ENCODE results near the gene LBH. TPM values are rescaled to one million over a fixed set of nuclear protein-coding genes. Genes with fewer than 3 reads are reported as not detected.

Gene LBH
- total RNA-seq, 6 experiments from 2014 or later, result 4.3 to 17.6 (median 9.5) TPM

- no peak overlapping the region for H3K4me3 ChIP-seq
- H3K27ac ChIP-seq, result no peak overlapping the region
- H3K27me3 ChIP-seq, result no peaks in the 10 kb centered on the region
- 77% methylated on average over 6 of the region's 13 CpGs for WGBS (ENCODE audit: insufficient coverage, low coverage, low lambda C conversion rate, missing lambda C conversion rate)
- TF ChIP-seq POLR2A (IDR thresholded peaks at IDR 0.05), result no peak
- TF ChIP-seq, protein P1, sequence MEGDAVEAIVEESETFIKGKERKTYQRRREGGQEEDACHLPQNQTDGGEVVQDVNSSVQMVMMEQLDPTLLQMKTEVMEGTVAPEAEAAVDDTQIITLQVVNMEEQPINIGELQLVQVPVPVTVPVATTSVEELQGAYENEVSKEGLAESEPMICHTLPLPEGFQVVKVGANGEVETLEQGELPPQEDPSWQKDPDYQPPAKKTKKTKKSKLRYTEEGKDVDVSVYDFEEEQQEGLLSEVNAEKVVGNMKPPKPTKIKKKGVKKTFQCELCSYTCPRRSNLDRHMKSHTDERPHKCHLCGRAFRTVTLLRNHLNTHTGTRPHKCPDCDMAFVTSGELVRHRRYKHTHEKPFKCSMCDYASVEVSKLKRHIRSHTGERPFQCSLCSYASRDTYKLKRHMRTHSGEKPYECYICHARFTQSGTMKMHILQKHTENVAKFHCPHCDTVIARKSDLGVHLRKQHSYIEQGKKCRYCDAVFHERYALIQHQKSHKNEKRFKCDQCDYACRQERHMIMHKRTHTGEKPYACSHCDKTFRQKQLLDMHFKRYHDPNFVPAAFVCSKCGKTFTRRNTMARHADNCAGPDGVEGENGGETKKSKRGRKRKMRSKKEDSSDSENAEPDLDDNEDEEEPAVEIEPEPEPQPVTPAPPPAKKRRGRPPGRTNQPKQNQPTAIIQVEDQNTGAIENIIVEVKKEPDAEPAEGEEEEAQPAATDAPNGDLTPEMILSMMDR (IDR thresholded peaks at IDR 0.05), result no peak
- H3K36me3 ChIP-seq, result no peaks in the 10 kb centered on the region
- no peaks in the 10 kb centered on the region for H3K4me1 ChIP-seq
- intact Hi-C loops (cut with DNase I), result no loop called here
- DNase-seq, result no peak
- no peak for ATAC-seq
- no peaks in the 10 kb centered on the region for H3K9me3 ChIP-seq
These were observed 40.7 kb upstream of the LBH start for GRCh38 chr2:30190637-30191036.

DNA sequence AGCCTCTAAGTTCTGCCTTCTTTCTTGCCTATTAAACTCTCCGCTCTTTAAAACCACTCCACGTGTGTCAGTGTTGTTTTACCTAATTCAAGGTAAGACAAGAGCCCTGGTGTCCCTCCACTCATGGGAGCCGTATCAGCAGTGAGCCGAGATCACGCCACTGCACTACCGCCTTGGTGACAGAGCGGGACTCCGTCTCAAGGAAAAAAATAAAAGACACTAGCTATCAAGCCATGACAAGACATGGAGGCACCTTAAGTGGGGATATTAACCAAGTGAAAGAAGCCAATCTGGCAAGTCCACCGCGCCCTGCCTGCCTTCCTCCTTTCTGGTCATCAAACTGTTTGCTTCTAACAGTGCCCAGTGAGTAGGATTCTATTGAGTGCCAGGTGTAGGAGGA, 40.2 kb upstream of the LBH start:
- no peak for DNase-seq
- no peak for TF ChIP-seq POLR2A (IDR thresholded peaks at IDR 0.05)
- TF ChIP-seq, protein P1 (IDR thresholded peaks at IDR 0.05), result no peak

DNA sequence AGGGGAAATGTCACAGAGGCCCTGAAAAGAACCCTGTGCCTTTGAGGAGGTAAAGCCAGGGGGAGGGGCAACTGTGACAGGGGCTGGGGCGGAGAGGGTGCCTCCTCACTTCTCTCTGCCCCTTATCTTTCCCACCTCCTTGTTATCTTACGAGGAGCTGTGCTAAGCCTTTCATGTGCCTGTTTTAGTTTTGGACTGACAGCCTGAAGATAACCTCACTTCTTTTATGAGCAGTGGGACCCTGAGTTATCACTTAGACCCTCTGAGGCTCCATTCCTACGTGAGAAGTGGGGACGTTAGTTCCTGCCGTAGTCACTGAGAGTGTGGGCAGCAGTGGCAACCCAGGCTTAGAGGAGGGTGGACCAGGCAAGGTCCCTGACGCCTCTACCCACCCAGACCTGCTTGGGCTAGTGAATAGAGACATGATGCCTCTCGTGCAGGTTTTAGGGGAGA, 39.5 kb upstream of the LBH start:
- ATAC-seq, result no peak
- DNase-seq, result no peak
- no peaks in the 10 kb centered on the region for H3K4me1 ChIP-seq
- H3K27ac ChIP-seq, result no peak overlapping the region
- no peaks in the 10 kb centered on the region for H3K9me3 ChIP-seq
- TF ChIP-seq, protein P1 (IDR thresholded peaks at IDR 0.05), result no peak
- no peak for TF ChIP-seq POLR2A (IDR thresholded peaks at IDR 0.05)
- no peaks in the 10 kb centered on the region for H3K36me3 ChIP-seq
- 69% methylated on average over 4 of the region's 7 CpGs for WGBS (ENCODE audit: insufficient coverage, low coverage, low lambda C conversion rate, missing lambda C conversion rate)
- intact Hi-C loops (cut with DNase I), result no loop called here
- H3K27me3 ChIP-seq, result no peaks in the 10 kb centered on the region
- H3K4me3 ChIP-seq, result no peak overlapping the region

More for the DNA sequence above, 40.2 kb upstream of the LBH start:
- 90% methylated on average over 10 of the region's 10 CpGs for WGBS (ENCODE audit: insufficient coverage, low coverage, low lambda C conversion rate, missing lambda C conversion rate)
- H3K27ac ChIP-seq, result no peak overlapping the region
- H3K9me3 ChIP-seq, result no peaks in the 10 kb centered on the region
- no peaks in the 10 kb centered on the region for H3K36me3 ChIP-seq
- no peak for ATAC-seq
- intact Hi-C loops (cut with DNase I), result no loop called here
- H3K27me3 ChIP-seq, result no peaks in the 10 kb centered on the region
- H3K4me1 ChIP-seq, result no peaks in the 10 kb centered on the region
- no peak overlapping the region for H3K4me3 ChIP-seq

- no peaks in the 10 kb centered on the region for H3K9me3 ChIP-seq
- 86% methylated on average over 4 of the region's 4 CpGs for WGBS (ENCODE audit: insufficient coverage, low coverage, low lambda C conversion rate, missing lambda C conversion rate)
- no peaks in the 10 kb centered on the region for H3K36me3 ChIP-seq
- H3K4me1 ChIP-seq, result no peaks in the 10 kb centered on the region
- H3K27ac ChIP-seq, result no peak overlapping the region
- DNase-seq, result no peak
- intact Hi-C loops (cut with DNase I), result no loop called here
- no peak overlapping the region for H3K4me3 ChIP-seq
- no peaks in the 10 kb centered on the region for H3K27me3 ChIP-seq
- TF ChIP-seq, protein P1 (IDR thresholded peaks at IDR 0.05), result no peak
- TF ChIP-seq POLR2A (IDR thresholded peaks at IDR 0.05), result no peak
- no peak for ATAC-seq
These were observed 39.0 kb upstream of the LBH start for GRCh38 chr2:30192314-30192713.

Measured in right lobe of liver (tissue), 6 donors.